PC-9 (cell line): ENCODE measurements around the gene DSCAM. TPM values are rescaled to one million over a fixed set of nuclear protein-coding genes. Genes with fewer than 3 reads are reported as not detected.

Experiments
- BruUV-seq: library from RNA; stranded (reverse); fragments of 400-500 nt; replicated peaks from 2 replicates; lab custom pipeline; 2021; lab: Mats Ljungman, UMichigan
- CTCF ChIA-PET: fragments of 300-600 bp; sonication (Branson Sonifier 250); formaldehyde crosslinking; loops from one replicate; lab custom pipeline; 2022; ENCODE audit warnings: antibody characterized with exemption; lab: Charles Lee
- POLR2A ChIA-PET: fragments of 300-600 bp; sonication (Branson Sonifier 250); formaldehyde crosslinking; loops from one replicate; lab custom pipeline; 2022; ENCODE audit warnings: antibody characterized with exemption; ENCODE audit not compliant: unreplicated experiment; lab: Charles Lee
- DNase-seq, 2 experiments: peaks; one replicate each; pipeline versions ENCODE4 v3.0.0 to v3.0.0-alpha.2; 2015 to 2022; ENCODE audit warnings: mixed read lengths in 1 of 2
- H2AFZ ChIP-seq: fragments of 200-600 bp; sonication (generic); 2 replicates; pipeline ENCODE4 v1.8.1; 2017; ENCODE audit warnings: antibody characterized with exemption
- H3F3A ChIP-seq: fragments of 200-600 bp; sonication (generic); 2 replicates; pipeline ENCODE4 v1.8.1; 2017; ENCODE audit warnings: antibody characterized with exemption, mild to moderate bottlenecking, low read depth; ENCODE audit not compliant: insufficient read depth
- H3K27ac ChIP-seq: fragments of 200-600 bp; sonication (generic); 2 replicates; pipeline ENCODE4 v1.6.1; 2016; ENCODE audit warnings: mixed run types
- H3K27me3 ChIP-seq: fragments of 200-600 bp; sonication (generic); 2 replicates; pipeline ENCODE4 v1.6.1; 2016; ENCODE audit warnings: low read depth, mixed run types; ENCODE audit not compliant: insufficient read depth
- H3K36me3 ChIP-seq: fragments of 200-600 bp; sonication (generic); 2 replicates; pipeline ENCODE4 v1.6.1; 2016; ENCODE audit warnings: low read depth, mixed run types
- H3K4me1 ChIP-seq: fragments of 200-600 bp; sonication (generic); replicated peaks from 2 replicates; pipeline ENCODE4 v1.6.1; 2016; ENCODE audit warnings: mixed run types; ENCODE audit not compliant: insufficient read depth
- H3K4me2 ChIP-seq: fragments of 200-600 bp; sonication (generic); 2 replicates; pipeline ENCODE4 v1.6.1; 2017; ENCODE audit warnings: mixed run types
- H3K4me3 ChIP-seq: fragments of 200-600 bp; sonication (generic); 2 replicates; pipeline ENCODE4 v1.6.1; 2016; ENCODE audit warnings: mixed run types
- H3K79me2 ChIP-seq: fragments of 200-600 bp; sonication (generic); 2 replicates; pipeline ENCODE4 v1.6.1; 2017; ENCODE audit warnings: low read depth, mixed run types
- H3K9me2 ChIP-seq: fragments of 200-600 bp; sonication (generic); 2 replicates; pipeline ENCODE4 v1.8.1; 2017; ENCODE audit warnings: mild to moderate bottlenecking; ENCODE audit not compliant: insufficient read depth
- H3K9me3 ChIP-seq: fragments of 200-600 bp; sonication (generic); 2 replicates; pipeline ENCODE4 v1.8.1; 2016; ENCODE audit warnings: low read depth; ENCODE audit not compliant: insufficient read depth
- H4K20me1 ChIP-seq: fragments of 200-600 bp; sonication (generic); 2 replicates; pipeline ENCODE4 v1.8.1; 2017; ENCODE audit not compliant: insufficient read depth
- EZH2 ChIP-seq: fragments of 200-600 bp; sonication (generic); IDR thresholded peaks from 2 replicates; pipeline ENCODE4 v1.8.0; 2017; ENCODE audit warnings: antibody characterized with exemption, low read depth
- intact Hi-C: fragments of 100-400 bp; cut with micrococcal nuclease; formaldehyde crosslinking; loops from one replicate; pipeline ENCODE4 v1.10.0; 2022; ENCODE audit not compliant: unreplicated experiment
- total RNA-seq: library from RNA; stranded (reverse); gene quantifications from 2 replicates; pipeline ENCODE4 v1.2.3, GENCODE V29; 2021
- TF ChIP-seq, protein P1 (sequence below): fragments of 200-600 bp; sonication (generic); conservative IDR thresholded peaks from 2 replicates; pipeline ENCODE4 v1.6.1; 2017; ENCODE audit warnings: mixed run types, antibody characterized with exemption, mild to moderate bottlenecking, moderate library complexity

Gene DSCAM
- total RNA-seq, 1 experiment from 2014 or later: not detected

GRCh38 chr21:40531431-40532110 lies 315.4 kb downstream of the DSCAM start:
- Histone ChIP-seq H3K79me2 (no peaks in the 10 kb centered on the region), H3K9me3 (no peaks in the 10 kb centered on the region), H3K27ac (no peak overlapping the region), H3K9me2 (no peaks in the 10 kb centered on the region), H4K20me1 (no peaks in the 10 kb centered on the region), H3K36me3 (no peaks in the 10 kb centered on the region), H2AFZ (no peak overlapping the region), H3K4me2 (no peak overlapping the region), H3K4me1 (no peaks in the 10 kb centered on the region), H3K4me3 (no peak overlapping the region), H3F3A (no peaks in the 10 kb centered on the region), H3K27me3 (no peaks in the 10 kb centered on the region)
- ChIA-PET POLR2A (no interaction called here), CTCF (no interaction called here)
- no peak for DNase-seq
- intact Hi-C loops: no loop called here
- TF ChIP-seq, protein P1, sequence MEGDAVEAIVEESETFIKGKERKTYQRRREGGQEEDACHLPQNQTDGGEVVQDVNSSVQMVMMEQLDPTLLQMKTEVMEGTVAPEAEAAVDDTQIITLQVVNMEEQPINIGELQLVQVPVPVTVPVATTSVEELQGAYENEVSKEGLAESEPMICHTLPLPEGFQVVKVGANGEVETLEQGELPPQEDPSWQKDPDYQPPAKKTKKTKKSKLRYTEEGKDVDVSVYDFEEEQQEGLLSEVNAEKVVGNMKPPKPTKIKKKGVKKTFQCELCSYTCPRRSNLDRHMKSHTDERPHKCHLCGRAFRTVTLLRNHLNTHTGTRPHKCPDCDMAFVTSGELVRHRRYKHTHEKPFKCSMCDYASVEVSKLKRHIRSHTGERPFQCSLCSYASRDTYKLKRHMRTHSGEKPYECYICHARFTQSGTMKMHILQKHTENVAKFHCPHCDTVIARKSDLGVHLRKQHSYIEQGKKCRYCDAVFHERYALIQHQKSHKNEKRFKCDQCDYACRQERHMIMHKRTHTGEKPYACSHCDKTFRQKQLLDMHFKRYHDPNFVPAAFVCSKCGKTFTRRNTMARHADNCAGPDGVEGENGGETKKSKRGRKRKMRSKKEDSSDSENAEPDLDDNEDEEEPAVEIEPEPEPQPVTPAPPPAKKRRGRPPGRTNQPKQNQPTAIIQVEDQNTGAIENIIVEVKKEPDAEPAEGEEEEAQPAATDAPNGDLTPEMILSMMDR: no peak
- no peak for TF ChIP-seq EZH2
- no TSS peak for BruUV-seq

DNA sequence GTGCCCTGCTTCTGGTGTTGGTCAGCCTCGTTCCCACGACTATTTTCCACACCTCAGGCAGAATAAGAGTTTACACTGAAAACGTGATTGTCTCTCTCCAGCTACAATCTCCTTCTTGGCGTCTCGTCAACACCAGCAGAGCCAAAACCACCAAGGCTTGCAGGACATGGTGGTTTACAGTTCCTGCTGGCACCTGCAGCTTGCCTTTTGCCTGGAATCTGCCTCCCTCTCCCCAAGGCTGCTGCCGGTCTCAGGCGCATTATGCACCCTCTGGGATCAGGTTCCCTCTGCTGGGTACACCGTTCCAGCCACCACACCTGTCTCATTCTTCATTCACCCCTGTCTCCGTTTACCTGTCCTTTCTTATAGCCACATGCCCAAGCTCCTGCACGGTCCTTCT lies 315.9 kb downstream of the DSCAM start:
- CTCF ChIA-PET: no interaction called here
- H3K79me2 ChIP-seq: no peaks in the 10 kb centered on the region
- DNase-seq: no peak
- no peaks in the 10 kb centered on the region for H3K9me2 ChIP-seq
- no peaks in the 10 kb centered on the region for H3K4me1 ChIP-seq
- no peaks in the 10 kb centered on the region for H3K36me3 ChIP-seq
- no peaks in the 10 kb centered on the region for H3F3A ChIP-seq
- H3K27ac ChIP-seq: no peak overlapping the region
- intact Hi-C loops: no loop called here
- TF ChIP-seq EZH2: no peak
- TF ChIP-seq, protein P1: no peak
- no peak overlapping the region for H2AFZ ChIP-seq
- H3K27me3 ChIP-seq: no peaks in the 10 kb centered on the region
- no peak overlapping the region for H3K4me3 ChIP-seq
- no peaks in the 10 kb centered on the region for H3K9me3 ChIP-seq
- no peak overlapping the region for H3K4me2 ChIP-seq
- POLR2A ChIA-PET: no interaction called here
- H4K20me1 ChIP-seq: no peaks in the 10 kb centered on the region
- BruUV-seq: no TSS peak

GRCh38 chr21:40517646-40518045 lies 329.3 kb downstream of the DSCAM start:
- no peaks in the 10 kb centered on the region for H4K20me1 ChIP-seq
- no peak overlapping the region for H3K27ac ChIP-seq
- H3K9me3 ChIP-seq: no peaks in the 10 kb centered on the region
- intact Hi-C loops: no loop called here
- no peak overlapping the region for H3K4me2 ChIP-seq
- H3K4me3 ChIP-seq: no peak overlapping the region
- TF ChIP-seq EZH2: no peak
- TF ChIP-seq, protein P1: no peak
- H3K4me1 ChIP-seq: no peaks in the 10 kb centered on the region
- no peaks in the 10 kb centered on the region for H3F3A ChIP-seq
- H3K27me3 ChIP-seq: 0 out of 2 replicates have a peak, but pooled peaks cover 1% of the 10 kb centered on the region
- H2AFZ ChIP-seq: no peak overlapping the region
- no peaks in the 10 kb centered on the region for H3K79me2 ChIP-seq
- no TSS peak for BruUV-seq
- ChIA-PET CTCF (no interaction called here), POLR2A (no interaction called here)
- no peaks in the 10 kb centered on the region for H3K36me3 ChIP-seq
- no peak for DNase-seq
- H3K9me2 ChIP-seq: no peaks in the 10 kb centered on the region
